ENCODE measurements around the gene STAT6. TPM values are rescaled to one million over a fixed set of nuclear protein-coding genes. Genes with fewer than 3 reads are reported as not detected.
"Not testable (repeated sequence)": the region's sequence is repeated elsewhere in the genome, so short reads cannot be mapped to it uniquely, and the experiment has no call there.

STAT6 gene
- total RNA-seq, 1 experiment from 2014 or later = 34.0 TPM

GRCh38 chr12:57087010-57087690 is 24.0 kb downstream of the STAT6 start:
- Histone ChIP-seq H3K27me3 (replicated peaks) (no peaks in the 10 kb centered on the region), H3K4me3 (peak overlapping the region; percentile 55), H3K9me3 (replicated peaks) (no peaks in the 10 kb centered on the region), H3K36me3 (peaks cover 17% of the 10 kb centered on the region), H3K4me1 (replicated peaks) (peaks cover 20% of the 10 kb centered on the region), H3K27ac (peak overlapping the region; percentile 92)
- DNase-seq (ENCODE audit: low read depth in 1 of 2, low spot score in 2 of 2) = peak; percentile 71 to 88

GRCh38 chr12:57086493-57087009 is 24.6 kb downstream of the STAT6 start:
- H3K4me3 ChIP-seq = peak overlapping the region; percentile 55
- H3K27me3 ChIP-seq (replicated peaks) = no peaks in the 10 kb centered on the region
- H3K36me3 ChIP-seq = peaks cover 11% of the 10 kb centered on the region
- H3K4me1 ChIP-seq (replicated peaks) = peaks cover 20% of the 10 kb centered on the region
- DNase-seq (ENCODE audit: low read depth in 1 of 2, low spot score in 2 of 2) = peak; percentile 76 to 81
- no peaks in the 10 kb centered on the region for H3K9me3 ChIP-seq (replicated peaks)
- H3K27ac ChIP-seq = peak overlapping the region; percentile 92

GRCh38 chr12:57085999-57086492 is 25.1 kb downstream of the STAT6 start:
- peak overlapping the region; percentile 92 for H3K27ac ChIP-seq
- no peak for DNase-seq (ENCODE audit: low read depth in 1 of 2, low spot score in 2 of 2)
- peak overlapping the region; percentile 55 for H3K4me3 ChIP-seq
- H3K4me1 ChIP-seq (replicated peaks) = peaks cover 20% of the 10 kb centered on the region
- peaks cover 6% of the 10 kb centered on the region for H3K36me3 ChIP-seq
- no peaks in the 10 kb centered on the region for H3K9me3 ChIP-seq (replicated peaks)
- H3K27me3 ChIP-seq (replicated peaks) = no peaks in the 10 kb centered on the region

- H3K9me3 ChIP-seq (replicated peaks) = no peaks in the 10 kb centered on the region
- H3K27me3 ChIP-seq (replicated peaks) = no peaks in the 10 kb centered on the region
- no peak overlapping the region for H3K27ac ChIP-seq
- DNase-seq (ENCODE audit: low read depth in 1 of 2, low spot score in 2 of 2) = no peak
- no peak overlapping the region for H3K4me3 ChIP-seq
- H3K36me3 ChIP-seq = peaks cover 14% of the 10 kb centered on the region
- peaks cover 9% of the 10 kb centered on the region for H3K4me1 ChIP-seq (replicated peaks)
Observed at GRCh38 chr12:57080855-57081254, 30.3 kb downstream of the STAT6 start.

GRCh38 chr12:57079821-57080220 is 31.3 kb downstream of the STAT6 start:
- no peak for DNase-seq (ENCODE audit: low read depth in 1 of 2, low spot score in 2 of 2)
- Histone ChIP-seq H3K9me3 (replicated peaks) (no peaks in the 10 kb centered on the region), H3K4me3 (no peak overlapping the region), H3K4me1 (replicated peaks) (peaks cover 8% of the 10 kb centered on the region; the same call in 1 of the 2 replicates), H3K36me3 (peaks cover 16% of the 10 kb centered on the region), H3K27me3 (replicated peaks) (no peaks in the 10 kb centered on the region), H3K27ac (no peak overlapping the region)

GRCh38 chr12:57078519-57079404 is 32.4 kb downstream of the STAT6 start, which contains the start of gene NEMP1:
Gene NEMP1 (minus strand): TSS chr12:57078791. CDS start chr12:57078745, 46 bp downstream.
- peaks cover 23% of the 10 kb centered on the region for H3K36me3 ChIP-seq
- peaks cover 8% of the 10 kb centered on the region; the same call in 1 of the 2 replicates for H3K4me1 ChIP-seq (replicated peaks)
- peak within 1 kb of the TSS; percentile 94 for H3K27ac ChIP-seq
- DNase-seq (ENCODE audit: low read depth in 1 of 2, low spot score in 2 of 2) = peak; percentile 99 to 100
- no peaks in the 10 kb centered on the region for H3K27me3 ChIP-seq (replicated peaks)
- H3K9me3 ChIP-seq (replicated peaks) = no peaks in the 10 kb centered on the region
- H3K4me3 ChIP-seq = peak within 1 kb of the TSS; percentile 74

GRCh38 chr12:57073566-57074450 is 37.4 kb downstream of the STAT6 start:
- H3K36me3 ChIP-seq = peaks cover 61% of the 10 kb centered on the region
- DNase-seq (ENCODE audit: low read depth in 1 of 2, low spot score in 2 of 2) = not testable (repeated sequence)

GRCh38 chr12:57072661-57073060 is 38.5 kb downstream of the STAT6 start:
- H3K4me1 ChIP-seq (replicated peaks) = no peaks in the 10 kb centered on the region
- peaks cover 64% of the 10 kb centered on the region for H3K36me3 ChIP-seq
- H3K9me3 ChIP-seq (replicated peaks) = no peaks in the 10 kb centered on the region
- H3K27ac ChIP-seq = no peak overlapping the region
- H3K27me3 ChIP-seq (replicated peaks) = no peaks in the 10 kb centered on the region
- DNase-seq (ENCODE audit: low read depth in 1 of 2, low spot score in 2 of 2) = no peak
- no peak overlapping the region for H3K4me3 ChIP-seq

More at GRCh38 chr12:57073566-57074450, 37.4 kb downstream of the STAT6 start:
- not testable (repeated sequence) for H3K9me3 ChIP-seq (replicated peaks); H3K27me3 ChIP-seq (replicated peaks); H3K27ac ChIP-seq; H3K4me1 ChIP-seq (replicated peaks); H3K4me3 ChIP-seq

GRCh38 chr12:57069523-57069922 is 41.6 kb downstream of the STAT6 start:
- Histone ChIP-seq H3K27me3 (replicated peaks) (no peaks in the 10 kb centered on the region), H3K27ac (no peak overlapping the region), H3K9me3 (replicated peaks) (no peaks in the 10 kb centered on the region), H3K36me3 (peaks cover 73% of the 10 kb centered on the region), H3K4me3 (no peak overlapping the region), H3K4me1 (replicated peaks) (no peaks in the 10 kb centered on the region)
- DNase-seq (ENCODE audit: low read depth in 1 of 2, low spot score in 2 of 2) = peak; percentile 44 to 64

GRCh38 chr12:57066245-57066644 is 44.9 kb downstream of the STAT6 start:
- Histone ChIP-seq H3K4me3 (no peak overlapping the region), H3K9me3 (replicated peaks) (no peaks in the 10 kb centered on the region), H3K27ac (no peak overlapping the region), H3K27me3 (replicated peaks) (no peaks in the 10 kb centered on the region), H3K36me3 (peaks cover 73% of the 10 kb centered on the region), H3K4me1 (replicated peaks) (no peaks in the 10 kb centered on the region)
- no peak for DNase-seq (ENCODE audit: low read depth in 1 of 2, low spot score in 2 of 2)

- peaks cover 70% of the 10 kb centered on the region for H3K36me3 ChIP-seq
- H3K27ac ChIP-seq = peak overlapping the region; percentile 42
- no peaks in the 10 kb centered on the region for H3K9me3 ChIP-seq (replicated peaks)
- DNase-seq (ENCODE audit: low read depth in 1 of 2, low spot score in 2 of 2) = no peak
- no peaks in the 10 kb centered on the region for H3K27me3 ChIP-seq (replicated peaks)
- no peak overlapping the region for H3K4me3 ChIP-seq
- no peaks in the 10 kb centered on the region for H3K4me1 ChIP-seq (replicated peaks)
Observed at GRCh38 chr12:57063991-57064685, 47.0 kb downstream of the STAT6 start.

GRCh38 chr12:57058454-57058853 is 52.7 kb downstream of the STAT6 start:
- Histone ChIP-seq H3K4me1 (replicated peaks) (no peaks in the 10 kb centered on the region), H3K4me3 (no peak overlapping the region), H3K27ac (no peak overlapping the region), H3K36me3 (peaks cover 55% of the 10 kb centered on the region), H3K27me3 (replicated peaks) (no peaks in the 10 kb centered on the region), H3K9me3 (replicated peaks) (no peaks in the 10 kb centered on the region)
- no peak for DNase-seq (ENCODE audit: low read depth in 1 of 2, low spot score in 2 of 2)
